CD4-positive, alpha-beta memory T cell (primary cell): ENCODE measurements around the gene UBL4A. TPM values are rescaled to one million over a fixed set of nuclear protein-coding genes. Genes with fewer than 3 reads are reported as not detected.
A peak's percentile ranks its signal among the peaks of the same experiment; 100 is the strongest.

Experiments used
- CTCF ChIA-PET: fragments of 350-600 bp; sonication (Branson Sonifier 250); formaldehyde crosslinking; loops from one replicate; lab custom pipeline; 2021; ENCODE audit warnings: inconsistent platforms; ENCODE audit not compliant: partially characterized antibody; lab: Charles Lee
- POLR2A ChIA-PET: fragments of 350-600 bp; sonication (Branson Sonifier 250); formaldehyde crosslinking; loops from one replicate; lab custom pipeline; 2021; ENCODE audit not compliant: partially characterized antibody; lab: Charles Lee
- DNase-seq, 5 donors: peaks; one replicate each; pipeline versions ENCODE4 v3.0.0 to v3.0.0-alpha.2; 2020 to 2022; ENCODE audit warnings: mixed read lengths in 1 of 5
- H3K27ac ChIP-seq: one replicate; pipeline ENCODE4 v1.7.0; 2013; ENCODE audit warnings: low read depth, low read length
- H3K27me3 ChIP-seq: 2 replicates; pipeline ENCODE4 v1.7.0; 2013; ENCODE audit warnings: mild to moderate bottlenecking, low read length, moderate library complexity; ENCODE audit not compliant: insufficient read depth
- H3K36me3 ChIP-seq: 2 replicates; pipeline ENCODE4 v1.7.0; 2013; ENCODE audit warnings: mild to moderate bottlenecking, low read length, moderate library complexity; ENCODE audit not compliant: insufficient read depth
- H3K4me1 ChIP-seq: 2 replicates; pipeline ENCODE4 v1.7.0; 2013; ENCODE audit warnings: mild to moderate bottlenecking, low read length, moderate library complexity; ENCODE audit not compliant: insufficient read depth
- H3K4me3 ChIP-seq, 2 donors: one replicate each; pipeline ENCODE4 v1.7.0; 2013; ENCODE audit warnings: low read length in 2 of 2, mild to moderate bottlenecking in 1 of 2
- H3K9me3 ChIP-seq, 2 donors: one replicate each; pipeline ENCODE4 v1.7.0; 2013; ENCODE audit warnings: low read length in 2 of 2, control low read depth in 1 of 2; ENCODE audit not compliant: control insufficient read depth in 1 of 2
- H3K27ac Mint-ChIP-seq, 7 donors: one replicate each; pipeline ENCODE4 v1.8.0; 2020 to 2021; ENCODE audit warnings: mixed read lengths in 7 of 7, mild to moderate bottlenecking in 6 of 7, inconsistent platforms in 3 of 7, moderate library complexity in 3 of 7
- H3K27me3 Mint-ChIP-seq, 2 donors: one replicate each; pipeline ENCODE4 v1.8.0; 2020 to 2021; ENCODE audit warnings: mixed read lengths in 2 of 2
- H3K36me3 Mint-ChIP-seq, 2 donors: one replicate each; pipeline ENCODE4 v1.8.0; 2020 to 2021; ENCODE audit warnings: mixed read lengths in 2 of 2, inconsistent platforms in 1 of 2, mild to moderate bottlenecking in 1 of 2
- H3K4me1 Mint-ChIP-seq, 4 donors: one replicate each; pipeline ENCODE4 v1.8.0; 2020 to 2021; ENCODE audit warnings: mixed read lengths in 4 of 4, mild to moderate bottlenecking in 1 of 4
- H3K4me3 Mint-ChIP-seq, 8 donors: one replicate each; pipeline ENCODE4 v1.8.0; 2020 to 2021; ENCODE audit warnings: mixed read lengths in 8 of 8, mild to moderate bottlenecking in 7 of 8, moderate library complexity in 6 of 8, inconsistent platforms in 3 of 8
- H3K9me3 Mint-ChIP-seq, 8 donors: one replicate each; pipeline ENCODE4 v1.8.0; 2020 to 2021; ENCODE audit warnings: mixed read lengths in 8 of 8, mild to moderate bottlenecking in 5 of 8, inconsistent platforms in 3 of 8, moderate library complexity in 1 of 8
- intact Hi-C: fragments of 100-400 bp; cut with micrococcal nuclease; formaldehyde crosslinking; loops from one replicate; pipeline ENCODE4 v1.15.1; 2023
- polyA plus RNA-seq, 2 donors: library from polyadenylated mRNA; unstranded; fragments of 300-500 nt; fragmentation: Illumina TruSeq; gene quantifications; one replicate each; pipeline ENCODE4 v1.2.3, GENCODE V29; 2021
- total RNA-seq, 2 experiments: library from RNA; stranded (reverse); gene quantifications; one replicate each; pipeline ENCODE4 v1.2.3, GENCODE V29; 2021

The UBL4A gene
- total and polyA plus RNA-seq, 4 experiments from 2014 or later, result 33.2 to 66.8 (median 49.1) TPM

GRCh38 chrX:154469880-154470279 lies 16.5 kb downstream of the UBL4A start:
- H3K27me3 ChIP-seq, result no peaks in the 10 kb centered on the region
- no peak overlapping the region for H3K27ac Mint-ChIP-seq
- no peak for DNase-seq
- no peak overlapping the region for H3K27ac ChIP-seq
- no peaks in the 10 kb centered on the region for H3K9me3 ChIP-seq
- no peak overlapping the region for H3K4me3 Mint-ChIP-seq
- CTCF ChIA-PET, result no interaction called here
- H3K4me1 Mint-ChIP-seq, result peaks cover 0 to 4% (median 0%) of the 10 kb centered on the region in 4 donors
- H3K4me1 ChIP-seq, result no peaks in the 10 kb centered on the region
- intact Hi-C loops, result loop anchor here (10.0 kb wide), 1 partner anchor 55 kb away; the partner anchor contains the start of gene TAFAZZIN
- POLR2A ChIA-PET, result interaction anchor here (2.0 kb wide), 1 partner anchor 7 kb away, joined by 6 read pairs; no protein-coding TSS in a partner anchor
- H3K36me3 ChIP-seq, result peaks cover 5% of the 10 kb centered on the region
- no peaks in the 10 kb centered on the region for H3K27me3 Mint-ChIP-seq
- H3K36me3 Mint-ChIP-seq, result peaks cover 0 to 18% of the 10 kb centered on the region in 2 donors
- no peak overlapping the region for H3K4me3 ChIP-seq
- H3K9me3 Mint-ChIP-seq, result no peaks in the 10 kb centered on the region

- Mint-ChIP-seq H3K27me3 (no peaks in the 10 kb centered on the region), H3K9me3 (no peaks in the 10 kb centered on the region), H3K4me3 (no peak overlapping the region), H3K27ac (no peak overlapping the region), H3K4me1 (peaks cover 0 to 4% (median 0%) of the 10 kb centered on the region in 4 donors), H3K36me3 (peaks cover 0 to 18% of the 10 kb centered on the region in 2 donors)
- H3K36me3 ChIP-seq, result peaks cover 5% of the 10 kb centered on the region
- ChIA-PET CTCF (no interaction called here), POLR2A (interaction anchor here (1.7 to 2.0 kb wide), 2 partner anchors 8 to 10 kb away, joined by 5 to 6 read pairs; partner anchors contain the start of gene PLXNA3)
- H3K4me3 ChIP-seq, result no peak overlapping the region
- intact Hi-C loops, result no loop called here
- H3K27me3 ChIP-seq, result no peaks in the 10 kb centered on the region
- H3K27ac ChIP-seq, result no peak overlapping the region
- H3K4me1 ChIP-seq, result no peaks in the 10 kb centered on the region
- H3K9me3 ChIP-seq, result no peaks in the 10 kb centered on the region
- DNase-seq, result no peak
These were observed 17.3 kb downstream of the UBL4A start for GRCh38 chrX:154469114-154469513.

- POLR2A ChIA-PET, result interaction anchor here (1.0 to 2.0 kb wide), 3 partner anchors 9 to 24 kb away, joined by 3 to 6 read pairs (median 5); partner anchors contain the start of genes FAM50A and PLXNA3
These were observed 18.2 kb downstream of the UBL4A start for GRCh38 chrX:154468217-154468616.

GRCh38 chrX:154467556-154467955 lies 18.9 kb downstream of the UBL4A start:
- DNase-seq, result no peak
- Histone ChIP-seq H3K4me1 (no peaks in the 10 kb centered on the region), H3K27me3 (no peaks in the 10 kb centered on the region), H3K4me3 (no peak overlapping the region), H3K27ac (no peak overlapping the region), H3K36me3 (peaks cover 8% of the 10 kb centered on the region), H3K9me3 (no peaks in the 10 kb centered on the region)
- H3K27me3 Mint-ChIP-seq, result no peaks in the 10 kb centered on the region
- H3K4me1 Mint-ChIP-seq, result peaks cover 0 to 3% (median 0%) of the 10 kb centered on the region in 4 donors
- peaks cover 0 to 15% of the 10 kb centered on the region in 2 donors for H3K36me3 Mint-ChIP-seq
- POLR2A ChIA-PET, result interaction anchor here (1.7 kb wide), 1 partner anchor 49 kb away, joined by 6 read pairs; the partner anchor contains the start of gene FAM3A
- H3K27ac Mint-ChIP-seq, result no peak overlapping the region
- intact Hi-C loops, result no loop called here
- no peak overlapping the region for H3K4me3 Mint-ChIP-seq
- H3K9me3 Mint-ChIP-seq, result no peaks in the 10 kb centered on the region
- CTCF ChIA-PET, result no interaction called here

More at GRCh38 chrX:154468217-154468616, 18.2 kb downstream of the UBL4A start:
- no peak for DNase-seq
- Mint-ChIP-seq H3K4me1 (peaks cover 0 to under 1% (median 0%) of the 10 kb centered on the region in 4 donors), H3K36me3 (peaks cover 0 to 11% of the 10 kb centered on the region in 2 donors), H3K27ac (no peak overlapping the region), H3K27me3 (no peaks in the 10 kb centered on the region), H3K9me3 (no peaks in the 10 kb centered on the region), H3K4me3 (no peak overlapping the region)
- Histone ChIP-seq H3K27me3 (no peaks in the 10 kb centered on the region), H3K4me3 (no peak overlapping the region), H3K9me3 (no peaks in the 10 kb centered on the region), H3K27ac (no peak overlapping the region), H3K36me3 (peaks cover 5% of the 10 kb centered on the region), H3K4me1 (no peaks in the 10 kb centered on the region)
- CTCF ChIA-PET, result no interaction called here
- intact Hi-C loops, result no loop called here

- H3K4me1 ChIP-seq, result no peaks in the 10 kb centered on the region
- peaks cover 8% of the 10 kb centered on the region for H3K36me3 ChIP-seq
- Mint-ChIP-seq H3K36me3 (peaks cover 0 to 14% of the 10 kb centered on the region in 2 donors), H3K27ac (no peak overlapping the region), H3K9me3 (no peaks in the 10 kb centered on the region), H3K27me3 (no peaks in the 10 kb centered on the region), H3K4me1 (peaks cover 0 to 3% (median 0%) of the 10 kb centered on the region in 4 donors), H3K4me3 (no peak overlapping the region)
- H3K9me3 ChIP-seq, result no peaks in the 10 kb centered on the region
- no peak for DNase-seq
- H3K27me3 ChIP-seq, result no peaks in the 10 kb centered on the region
- no peak overlapping the region for H3K27ac ChIP-seq
- intact Hi-C loops, result no loop called here
- ChIA-PET CTCF (no interaction called here), POLR2A (interaction anchor here (0.9 to 1.7 kb wide), 3 partner anchors 10 to 49 kb away, joined by 3 to 6 read pairs (median 3); partner anchors contain the start of gene FAM3A)
- no peak overlapping the region for H3K4me3 ChIP-seq
These were observed 19.5 kb downstream of the UBL4A start for GRCh38 chrX:154466907-154467306.

- H3K27me3 ChIP-seq, result no peaks in the 10 kb centered on the region
- Mint-ChIP-seq H3K27me3 (no peaks in the 10 kb centered on the region), H3K4me1 (peaks cover 0 to 3% (median 0%) of the 10 kb centered on the region in 4 donors), H3K27ac (peak overlapping the region in 1 of 7 donors; percentile 73), H3K9me3 (no peaks in the 10 kb centered on the region), H3K4me3 (no peak overlapping the region), H3K36me3 (peaks cover 0 to 21% of the 10 kb centered on the region in 2 donors)
- H3K36me3 ChIP-seq, result peaks cover 3% of the 10 kb centered on the region
- H3K4me3 ChIP-seq, result no peak overlapping the region
- POLR2A ChIA-PET, result interaction anchor here (0.9 to 1.7 kb wide), 3 partner anchors 11 to 50 kb away, joined by 3 to 6 read pairs (median 3); partner anchors contain the start of gene FAM3A
- CTCF ChIA-PET, result no interaction called here
- H3K27ac ChIP-seq, result no peak overlapping the region
- DNase-seq, result no peak
- intact Hi-C loops, result no loop called here
- H3K9me3 ChIP-seq, result no peaks in the 10 kb centered on the region
- H3K4me1 ChIP-seq, result no peaks in the 10 kb centered on the region
These were observed 20.4 kb downstream of the UBL4A start for GRCh38 chrX:154466036-154466435.

- Histone ChIP-seq H3K4me3 (no peak overlapping the region), H3K9me3 (no peaks in the 10 kb centered on the region), H3K27me3 (no peaks in the 10 kb centered on the region), H3K4me1 (no peaks in the 10 kb centered on the region), H3K27ac (no peak overlapping the region), H3K36me3 (peaks cover 3% of the 10 kb centered on the region)
- H3K9me3 Mint-ChIP-seq, result no peaks in the 10 kb centered on the region
- H3K4me3 Mint-ChIP-seq, result no peak overlapping the region
- no peak for DNase-seq
- ChIA-PET CTCF (no interaction called here), POLR2A (interaction anchor here (1.7 kb wide), 1 partner anchor 51 kb away, joined by 6 read pairs; the partner anchor contains the start of gene FAM3A)
- H3K36me3 Mint-ChIP-seq, result peaks cover 0 to 19% of the 10 kb centered on the region in 2 donors
- peaks cover 0 to 3% (median under 1%) of the 10 kb centered on the region in 4 donors for H3K4me1 Mint-ChIP-seq
- H3K27ac Mint-ChIP-seq, result no peak overlapping the region
- no peaks in the 10 kb centered on the region for H3K27me3 Mint-ChIP-seq
- intact Hi-C loops, result no loop called here
These were observed 20.8 kb downstream of the UBL4A start for GRCh38 chrX:154465601-154466000.
